Activated B cell treated with CpG ODN at 0.5 μM for 24 hours (primary cell): ENCODE data around the gene FLNC. TPM values are rescaled to one million over a fixed set of nuclear protein-coding genes. Genes with fewer than 3 reads are reported as not detected.

Experiments used
- ATAC-seq: fragments of 200-7000 bp; cut with Tn5 transposase; one replicate; pipeline ENCODE4 v1.10.0; 2021; ENCODE audit warnings: low read depth, mild to moderate bottlenecking, moderate library complexity
- CTCF ChIA-PET: fragments of 350-600 bp; sonication (Branson Sonifier 250); formaldehyde crosslinking; loops from one replicate; lab custom pipeline; 2021; ENCODE audit warnings: antibody characterized with exemption; lab: Charles Lee
- POLR2A ChIA-PET: fragments of 350-600 bp; sonication (Branson Sonifier 250); formaldehyde crosslinking; loops from one replicate; lab custom pipeline; 2021; ENCODE audit warnings: antibody characterized with exemption; lab: Charles Lee
- DNase-seq: peaks from one replicate; pipeline ENCODE4 v3.0.0; 2022
- H3K27ac Mint-ChIP-seq: one replicate; pipeline ENCODE4 v1.8.0; 2020; ENCODE audit warnings: mixed read lengths
- H3K27me3 Mint-ChIP-seq: one replicate; pipeline ENCODE4 v1.8.0; 2021; ENCODE audit warnings: mixed read lengths
- H3K36me3 Mint-ChIP-seq: one replicate; pipeline ENCODE4 v1.8.0; 2021; ENCODE audit warnings: low read depth, mixed read lengths
- H3K4me1 Mint-ChIP-seq: one replicate; pipeline ENCODE4 v1.8.0; 2021; ENCODE audit warnings: mixed read lengths
- H3K4me3 Mint-ChIP-seq: one replicate; pipeline ENCODE4 v1.8.0; 2020; ENCODE audit warnings: mild to moderate bottlenecking, mixed read lengths
- H3K9me3 Mint-ChIP-seq: one replicate; pipeline ENCODE4 v1.8.0; 2020; ENCODE audit warnings: mixed read lengths
- intact Hi-C: fragments of 100-400 bp; cut with micrococcal nuclease; formaldehyde crosslinking; loops from one replicate; pipeline ENCODE4 v1.15.1; 2024
- total RNA-seq: library from RNA; stranded (reverse); gene quantifications from 2 replicates; pipeline ENCODE4 v1.2.3, GENCODE V29; 2022
- TF ChIP-seq, protein P1 (sequence below): fragments of 200-600 bp; IDR thresholded peaks from one replicate; pipeline ENCODE4 v1.8.0; 2022; ENCODE audit warnings: antibody characterized with exemption, mild to moderate bottlenecking

Gene FLNC
- total RNA-seq, 1 donor from 2014 or later = not detected

DNA sequence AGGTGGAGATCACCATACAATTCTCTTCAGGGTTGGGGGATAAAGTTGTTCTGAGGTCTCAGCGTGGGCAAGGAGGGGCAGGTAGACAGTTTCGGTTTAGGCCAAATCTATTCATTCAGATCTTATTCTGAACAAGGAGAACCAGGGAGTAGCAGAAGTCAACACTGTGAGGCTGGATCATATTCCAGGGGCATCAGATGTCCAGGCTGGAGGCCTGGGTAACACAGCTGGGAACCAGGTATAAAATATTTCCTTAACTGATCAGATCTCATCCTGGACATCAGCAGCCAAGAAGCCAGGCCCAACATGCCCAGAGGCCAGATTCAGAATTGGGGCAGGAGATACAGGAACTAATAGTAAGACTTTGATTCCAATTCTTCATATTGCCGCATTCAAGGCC lies 19.2 kb upstream of the FLNC start:
- Mint-ChIP-seq H3K9me3 (no peaks in the 10 kb centered on the region), H3K27me3 (no peaks in the 10 kb centered on the region), H3K4me1 (no peaks in the 10 kb centered on the region), H3K4me3 (no peak overlapping the region), H3K27ac (no peak overlapping the region), H3K36me3 (no peaks in the 10 kb centered on the region)
- no peak for DNase-seq
- ChIA-PET POLR2A (no interaction called here), CTCF (no interaction called here)
- TF ChIP-seq, protein P1, sequence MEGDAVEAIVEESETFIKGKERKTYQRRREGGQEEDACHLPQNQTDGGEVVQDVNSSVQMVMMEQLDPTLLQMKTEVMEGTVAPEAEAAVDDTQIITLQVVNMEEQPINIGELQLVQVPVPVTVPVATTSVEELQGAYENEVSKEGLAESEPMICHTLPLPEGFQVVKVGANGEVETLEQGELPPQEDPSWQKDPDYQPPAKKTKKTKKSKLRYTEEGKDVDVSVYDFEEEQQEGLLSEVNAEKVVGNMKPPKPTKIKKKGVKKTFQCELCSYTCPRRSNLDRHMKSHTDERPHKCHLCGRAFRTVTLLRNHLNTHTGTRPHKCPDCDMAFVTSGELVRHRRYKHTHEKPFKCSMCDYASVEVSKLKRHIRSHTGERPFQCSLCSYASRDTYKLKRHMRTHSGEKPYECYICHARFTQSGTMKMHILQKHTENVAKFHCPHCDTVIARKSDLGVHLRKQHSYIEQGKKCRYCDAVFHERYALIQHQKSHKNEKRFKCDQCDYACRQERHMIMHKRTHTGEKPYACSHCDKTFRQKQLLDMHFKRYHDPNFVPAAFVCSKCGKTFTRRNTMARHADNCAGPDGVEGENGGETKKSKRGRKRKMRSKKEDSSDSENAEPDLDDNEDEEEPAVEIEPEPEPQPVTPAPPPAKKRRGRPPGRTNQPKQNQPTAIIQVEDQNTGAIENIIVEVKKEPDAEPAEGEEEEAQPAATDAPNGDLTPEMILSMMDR = no peak
- intact Hi-C loops = no loop called here
- no peak for ATAC-seq

DNA sequence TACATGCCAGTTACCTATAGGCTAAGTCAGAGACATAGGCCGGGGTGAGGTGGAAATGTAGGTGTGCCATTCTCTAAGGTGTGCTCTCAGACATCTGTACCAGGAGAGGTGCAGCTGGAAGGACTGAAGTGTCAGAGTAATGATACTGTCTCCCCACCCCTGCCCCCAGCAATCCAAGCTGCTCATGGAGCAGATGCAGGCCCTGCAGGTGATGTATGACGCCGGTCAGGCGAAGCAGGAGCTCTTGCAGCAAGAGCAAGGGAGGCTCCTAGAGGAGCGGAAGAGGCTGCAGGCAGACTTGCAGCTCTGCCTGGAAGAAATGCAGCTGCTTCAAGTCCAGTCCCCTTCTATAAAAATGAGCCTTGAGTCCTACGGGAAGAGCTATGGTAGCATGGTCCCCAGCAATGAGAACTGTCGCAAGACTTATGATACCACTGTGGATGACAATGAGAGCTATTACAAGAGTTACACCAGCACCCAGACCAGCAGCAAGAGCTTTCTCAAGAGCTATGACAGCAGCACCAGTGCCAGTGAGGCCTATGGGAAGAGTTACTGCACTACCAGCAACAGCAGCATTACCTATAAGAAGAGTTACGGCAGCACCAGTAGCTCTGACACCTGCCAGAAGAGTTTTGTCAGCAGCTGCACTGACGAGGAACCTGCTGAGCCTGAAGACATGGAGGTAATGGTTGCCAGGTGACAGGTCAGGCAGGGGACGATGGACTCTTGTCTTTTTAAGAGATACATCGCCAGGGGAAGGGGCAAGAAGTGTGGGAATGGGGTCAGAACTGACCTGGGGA lies 18.4 kb upstream of the FLNC start:
- no peaks in the 10 kb centered on the region for H3K27me3 Mint-ChIP-seq

DNA sequence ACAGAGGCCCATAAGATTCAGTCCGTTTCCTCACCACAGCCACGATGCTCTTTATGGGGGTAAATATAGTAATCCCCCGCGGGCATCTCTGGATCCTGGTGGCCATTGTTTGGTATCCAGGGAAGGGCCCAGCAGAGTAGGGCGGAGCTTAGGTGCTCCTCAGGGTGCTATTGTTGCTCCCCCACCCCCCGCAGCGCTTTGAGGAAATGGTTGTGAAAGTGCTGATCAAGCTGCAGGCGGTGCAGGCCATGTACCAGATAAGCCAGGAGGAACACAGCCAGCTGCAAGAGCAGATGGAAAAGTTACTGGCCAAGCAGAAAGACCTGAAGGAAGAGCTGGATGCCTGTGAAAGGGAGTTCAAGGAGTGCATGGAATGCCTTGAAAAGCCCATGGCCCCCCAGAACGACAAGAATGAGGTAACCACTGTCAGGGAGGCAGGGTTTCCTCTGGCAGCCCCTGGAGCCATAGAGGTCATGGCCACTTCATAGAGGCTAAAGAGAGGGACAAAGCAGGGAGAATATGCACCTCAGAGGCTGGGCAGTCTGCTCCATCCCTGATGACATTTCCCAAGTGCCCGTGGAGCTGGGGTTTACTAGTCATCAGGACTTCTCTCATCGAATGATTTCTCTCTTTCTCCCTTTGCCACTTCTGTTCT lies 17.6 kb upstream of the FLNC start:
- no peaks in the 10 kb centered on the region for H3K36me3 Mint-ChIP-seq
- no peak for ATAC-seq
- no peak overlapping the region for H3K27ac Mint-ChIP-seq
- ChIA-PET POLR2A (no interaction called here), CTCF (no interaction called here)
- no peaks in the 10 kb centered on the region for H3K27me3 Mint-ChIP-seq
- H3K4me3 Mint-ChIP-seq = no peak overlapping the region
- TF ChIP-seq, protein P1 = no peak
- no peaks in the 10 kb centered on the region for H3K9me3 Mint-ChIP-seq
- DNase-seq = no peak
- intact Hi-C loops = no loop called here
- H3K4me1 Mint-ChIP-seq = no peaks in the 10 kb centered on the region

More for the DNA sequence above, 18.4 kb upstream of the FLNC start:
- Mint-ChIP-seq H3K36me3 (no peaks in the 10 kb centered on the region), H3K9me3 (no peaks in the 10 kb centered on the region), H3K4me1 (no peaks in the 10 kb centered on the region), H3K4me3 (no peak overlapping the region), H3K27ac (no peak overlapping the region)
- ATAC-seq (no peak), DNase-seq (no peak)
- TF ChIP-seq, protein P1 = no peak
- ChIA-PET CTCF (no interaction called here), POLR2A (no interaction called here)
- intact Hi-C loops = no loop called here

DNA sequence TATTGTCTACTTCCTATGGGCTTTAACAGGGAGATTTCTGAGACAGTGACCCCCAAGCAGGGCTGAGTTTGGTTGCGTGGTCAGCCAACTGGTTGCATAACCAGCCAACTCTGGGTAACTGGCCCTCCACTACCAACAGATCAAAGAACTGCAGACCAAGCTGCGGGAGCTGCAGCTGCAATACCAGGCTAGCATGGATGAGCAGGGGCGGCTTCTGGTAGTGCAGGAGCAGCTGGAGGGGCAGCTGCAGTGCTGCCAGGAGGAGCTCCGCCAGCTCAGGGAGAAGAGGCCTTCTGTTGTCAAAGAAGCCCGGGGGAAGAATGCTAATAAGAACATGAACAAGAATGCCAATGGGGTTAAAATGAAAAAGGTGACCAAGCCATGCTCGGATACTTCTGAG lies 15.7 kb upstream of the FLNC start:
- CTCF ChIA-PET = no interaction called here
- POLR2A ChIA-PET = no interaction called here
- H3K36me3 Mint-ChIP-seq = no peaks in the 10 kb centered on the region
- DNase-seq (no peak), ATAC-seq (no peak)
- TF ChIP-seq, protein P1 = no peak
- no peak overlapping the region for H3K27ac Mint-ChIP-seq
- H3K9me3 Mint-ChIP-seq = no peaks in the 10 kb centered on the region
- no peak overlapping the region for H3K4me3 Mint-ChIP-seq
- intact Hi-C loops = no loop called here
- no peaks in the 10 kb centered on the region for H3K4me1 Mint-ChIP-seq
- H3K27me3 Mint-ChIP-seq = peaks cover 3% of the 10 kb centered on the region

DNA sequence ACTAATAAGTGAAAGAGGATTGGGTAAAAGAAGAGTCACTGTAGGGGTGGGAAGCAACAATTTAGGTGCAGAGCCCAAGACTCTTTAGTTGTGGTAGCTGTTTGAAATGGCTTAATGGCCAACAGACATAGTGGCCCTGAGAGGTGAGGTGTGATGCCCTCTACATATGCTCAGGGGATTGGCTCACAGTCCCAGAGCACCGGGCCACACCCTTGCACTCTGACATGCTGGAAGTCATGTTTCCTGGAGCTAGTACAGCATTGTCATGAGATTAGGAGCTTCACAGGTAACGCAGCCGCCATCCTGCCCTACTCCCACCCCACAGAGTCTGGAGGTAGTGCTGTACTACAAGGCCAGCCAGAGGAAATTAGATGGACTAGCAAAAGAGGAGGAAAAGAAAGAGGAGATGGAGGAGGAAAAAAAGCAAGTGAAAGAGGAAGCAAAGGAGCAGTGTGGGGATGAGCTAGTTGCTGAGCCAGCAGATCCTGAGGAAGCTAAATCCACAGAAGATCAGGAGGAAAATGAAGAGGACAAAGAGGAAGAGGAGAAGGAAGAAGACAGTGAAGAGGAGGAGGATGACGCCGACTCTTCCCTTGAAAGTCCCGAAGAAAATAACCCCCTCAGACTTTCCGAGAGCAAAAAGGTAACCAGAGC lies 14.8 kb upstream of the FLNC start:
- Mint-ChIP-seq H3K27ac (no peak overlapping the region), H3K27me3 (peaks cover 3% of the 10 kb centered on the region), H3K4me3 (no peak overlapping the region), H3K9me3 (no peaks in the 10 kb centered on the region), H3K4me1 (no peaks in the 10 kb centered on the region), H3K36me3 (no peaks in the 10 kb centered on the region)
- TF ChIP-seq, protein P1 = no peak
- DNase-seq = no peak
- ATAC-seq = no peak
- CTCF ChIA-PET = no interaction called here
- POLR2A ChIA-PET = no interaction called here
- intact Hi-C loops = no loop called here
